ENCODE data around the gene SREBF2. TPM values are rescaled to one million over a fixed set of nuclear protein-coding genes. Genes with fewer than 3 reads are reported as not detected.

SREBF2 gene
- total RNA-seq, 4 donors from 2014 or later: 26.3 to 63.5 (median 33.8) TPM

GRCh38 chr22:41801147-41801819 is 31.6 kb upstream of the SREBF2 start:
- DNase-seq (ENCODE audit: low spot score): no peak
- TF ChIP-seq, protein P1, sequence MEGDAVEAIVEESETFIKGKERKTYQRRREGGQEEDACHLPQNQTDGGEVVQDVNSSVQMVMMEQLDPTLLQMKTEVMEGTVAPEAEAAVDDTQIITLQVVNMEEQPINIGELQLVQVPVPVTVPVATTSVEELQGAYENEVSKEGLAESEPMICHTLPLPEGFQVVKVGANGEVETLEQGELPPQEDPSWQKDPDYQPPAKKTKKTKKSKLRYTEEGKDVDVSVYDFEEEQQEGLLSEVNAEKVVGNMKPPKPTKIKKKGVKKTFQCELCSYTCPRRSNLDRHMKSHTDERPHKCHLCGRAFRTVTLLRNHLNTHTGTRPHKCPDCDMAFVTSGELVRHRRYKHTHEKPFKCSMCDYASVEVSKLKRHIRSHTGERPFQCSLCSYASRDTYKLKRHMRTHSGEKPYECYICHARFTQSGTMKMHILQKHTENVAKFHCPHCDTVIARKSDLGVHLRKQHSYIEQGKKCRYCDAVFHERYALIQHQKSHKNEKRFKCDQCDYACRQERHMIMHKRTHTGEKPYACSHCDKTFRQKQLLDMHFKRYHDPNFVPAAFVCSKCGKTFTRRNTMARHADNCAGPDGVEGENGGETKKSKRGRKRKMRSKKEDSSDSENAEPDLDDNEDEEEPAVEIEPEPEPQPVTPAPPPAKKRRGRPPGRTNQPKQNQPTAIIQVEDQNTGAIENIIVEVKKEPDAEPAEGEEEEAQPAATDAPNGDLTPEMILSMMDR (IDR thresholded peaks at IDR 0.05): no peak
- no peak for ATAC-seq (ENCODE audit: low FRiP score)

DNA sequence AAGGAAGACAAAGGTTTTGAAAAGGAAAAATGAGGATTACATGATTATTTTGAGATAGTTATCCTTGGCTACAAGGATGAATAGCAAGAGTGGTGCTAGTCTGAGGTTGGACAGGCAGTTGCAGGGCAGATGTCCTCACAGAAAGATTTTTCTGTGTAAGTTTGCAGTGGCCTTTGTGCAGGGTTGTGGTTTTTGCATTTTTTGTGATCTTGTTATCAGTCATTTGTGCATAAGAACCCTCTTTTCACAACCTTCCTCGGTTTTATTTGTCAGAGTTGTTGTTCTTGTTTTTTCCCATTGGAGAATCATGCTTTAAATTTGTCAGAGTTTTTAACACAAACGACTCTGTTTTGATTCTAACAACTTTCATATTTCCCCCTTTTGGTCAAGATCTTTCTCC is 31.0 kb upstream of the SREBF2 start:
- ATAC-seq (ENCODE audit: low FRiP score) (no peak), DNase-seq (ENCODE audit: low spot score) (no peak)
- TF ChIP-seq, protein P1 (IDR thresholded peaks at IDR 0.05): no peak

DNA sequence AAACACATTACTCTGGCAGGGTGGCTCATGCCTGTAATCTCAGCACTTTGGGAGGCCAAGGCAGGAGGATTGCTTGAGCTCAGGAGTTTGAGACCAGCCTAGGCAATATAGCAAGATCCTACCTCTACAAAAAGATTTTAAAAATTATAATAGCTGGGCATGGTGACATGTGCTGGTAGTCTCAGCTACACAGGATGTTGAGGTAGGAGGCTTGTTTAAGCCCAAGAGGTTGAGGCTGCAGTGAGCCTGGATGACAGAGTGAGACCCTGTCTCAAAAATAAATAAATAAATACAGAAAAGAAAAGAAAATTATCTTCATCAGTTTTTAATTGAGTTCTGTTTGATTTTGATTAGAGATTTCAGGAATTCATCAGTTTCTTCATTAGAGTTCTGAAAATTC is 27.3 kb upstream of the SREBF2 start:
- ATAC-seq (ENCODE audit: low FRiP score): no peak
- DNase-seq (ENCODE audit: low spot score): no peak
- TF ChIP-seq, protein P1 (IDR thresholded peaks at IDR 0.05): no peak

DNA sequence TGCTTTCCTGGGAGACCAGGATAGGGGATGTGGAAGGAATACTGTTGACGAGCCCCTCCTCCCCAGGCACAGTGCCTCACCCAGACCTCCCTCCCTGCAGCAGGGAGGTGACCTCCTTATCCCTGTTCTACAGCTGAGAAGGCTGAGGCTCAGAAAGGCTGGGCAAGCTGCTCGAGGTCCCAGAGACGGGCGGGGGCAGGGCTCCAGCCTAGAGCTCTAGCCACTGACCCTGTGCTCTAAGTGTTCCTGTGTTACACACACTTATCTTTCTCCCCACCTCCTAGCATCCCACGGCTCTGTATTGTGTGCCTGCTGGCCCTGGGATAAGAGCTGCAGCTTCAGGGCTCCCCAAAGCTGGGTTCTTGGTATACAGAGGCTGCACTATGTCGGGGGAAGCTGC is 24.5 kb upstream of the SREBF2 start:
- TF ChIP-seq, protein P1 (IDR thresholded peaks at IDR 0.05): no peak
- DNase-seq (ENCODE audit: low spot score): no peak
- ATAC-seq (ENCODE audit: low FRiP score): no peak

DNA sequence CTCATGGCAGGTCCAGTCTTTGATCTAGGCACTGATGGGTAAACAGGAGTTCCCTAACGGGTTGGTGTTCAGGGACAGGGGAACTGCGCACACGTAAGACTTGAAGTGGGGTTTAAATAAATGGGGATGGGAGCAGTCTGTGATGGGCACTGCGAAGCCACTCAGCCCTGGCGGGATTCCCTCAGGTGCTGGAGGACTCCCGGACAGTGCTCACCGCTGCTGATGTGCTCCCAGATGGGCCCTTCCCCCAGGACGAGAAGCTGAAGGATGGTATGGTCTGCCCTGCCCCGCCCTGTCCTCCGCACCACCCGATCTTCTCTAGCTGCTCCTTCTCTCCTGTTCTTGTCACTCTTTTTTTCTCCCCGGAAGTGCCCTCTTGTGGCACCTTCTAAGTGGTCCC is 22.9 kb upstream of the SREBF2 start:
- DNase-seq (ENCODE audit: low spot score) (no peak), ATAC-seq (ENCODE audit: low FRiP score) (no peak)
- TF ChIP-seq, protein P1 (IDR thresholded peaks at IDR 0.05): no peak

DNA sequence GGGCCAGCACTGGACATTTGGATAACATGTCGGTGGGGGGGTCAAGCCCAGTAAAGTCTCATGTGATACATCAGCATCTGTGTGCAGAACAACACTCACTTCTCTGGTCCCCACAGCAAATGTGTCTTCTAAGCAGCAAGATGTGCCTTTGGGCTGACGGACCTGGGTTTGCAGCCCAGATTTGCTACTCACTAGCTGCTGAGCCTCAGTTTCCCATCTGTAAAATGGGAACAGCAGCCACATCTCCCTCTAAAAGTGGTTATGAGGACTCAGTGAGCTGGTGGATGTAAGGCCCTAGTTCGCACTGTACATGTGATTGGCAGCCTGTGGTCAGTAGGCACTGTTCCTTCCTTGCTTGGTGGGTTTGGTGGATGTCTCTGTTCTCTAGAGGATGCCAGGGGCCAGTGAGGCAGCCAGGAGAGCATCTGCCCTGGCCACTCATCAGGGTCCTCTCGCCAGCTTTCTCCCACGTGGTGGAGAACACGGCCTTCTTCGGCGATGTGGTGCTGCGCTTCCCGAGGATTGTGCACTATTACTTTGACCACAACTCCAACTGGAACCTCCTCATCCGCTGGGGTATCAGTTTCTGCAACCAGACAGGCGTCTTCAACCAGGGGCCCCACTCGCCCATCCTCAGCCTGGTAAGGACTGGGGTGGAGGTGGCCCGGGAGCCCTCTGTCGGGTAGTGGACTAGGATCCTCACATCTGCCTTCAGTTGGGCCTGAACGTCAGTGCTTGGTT is 19.9 kb upstream of the SREBF2 start:
- ATAC-seq (ENCODE audit: low FRiP score) (no peak), DNase-seq (ENCODE audit: low spot score) (no peak)
- TF ChIP-seq, protein P1 (IDR thresholded peaks at IDR 0.05): no peak

All from omental fat pad (tissue), 4 donors.